ENCODE results near the gene SELENOP.

- TF ChIP-seq YY1 (IDR thresholded peaks at IDR 0.05; ENCODE audit: insufficient read depth, insufficient read length) (no peak), ZNF274 (IDR thresholded peaks at IDR 0.05; ENCODE audit: low read depth, low read length) (no peak)
Observed at GRCh38 chr5:42806004-42806700, 5.5 kb downstream of the SELENOP start.

Data from NT2/D1 (cell line).